Right lobe of liver (tissue), 6 donors: Measurements from ENCODE around the gene CACNA1C. TPM values are rescaled to one million over a fixed set of nuclear protein-coding genes. Genes with fewer than 3 reads are reported as not detected.

ENCODE experiments used
- ATAC-seq, 4 donors: fragments of 200-7000 bp; cut with Tn5 transposase; one replicate each; pipeline ENCODE4 v1.9.1; 2020; ENCODE audit warnings: mild to moderate bottlenecking in 4 of 4, moderate library complexity in 4 of 4
- DNase-seq, 3 donors: peaks; one replicate each; pipeline ENCODE4 v3.0.0-alpha.2; 2020
- H3K27ac ChIP-seq, 3 donors: fragments of 200-600 bp; one replicate each; pipeline ENCODE4 v1.8.0; 2022
- H3K27me3 ChIP-seq, 2 donors: fragments of 200-600 bp; one replicate each; pipeline ENCODE4 v1.8.0; 2022
- H3K36me3 ChIP-seq, 4 donors: fragments of 200-600 bp; sonication (generic) in 1 of 4; one replicate each; pipeline versions ENCODE4 v1.5.1 to v1.8.0; 2017 to 2022; ENCODE audit warnings: control low read depth in 1 of 4
- H3K4me1 ChIP-seq, 4 donors: fragments of 200-600 bp; sonication (generic) in 1 of 4; one replicate each; pipeline versions ENCODE4 v1.5.1 to v1.8.0; 2017 to 2022; ENCODE audit warnings: control low read depth in 1 of 4
- H3K4me3 ChIP-seq, 3 donors: fragments of 200-600 bp; one replicate each; pipeline ENCODE4 v1.8.0; 2022
- H3K9me3 ChIP-seq, 4 donors: fragments of 200-600 bp; sonication (generic) in 1 of 4; one replicate each; pipeline versions ENCODE4 v1.5.1 to v1.8.0; 2017 to 2022; ENCODE audit warnings: control low read depth in 1 of 4
- CTCF ChIP-seq, 4 donors: fragments of 200-600 bp in 3 of 4; fragments of 450-650 bp in 1 of 4; IDR thresholded peaks; one replicate each; pipeline versions ENCODE4 v1.5.1 to v1.8.0; 2016 to 2022; ENCODE audit warnings: antibody characterized with exemption in 4 of 4, mild to moderate bottlenecking in 2 of 4
- POLR2A ChIP-seq: fragments of 450-650 bp; IDR thresholded peaks from one replicate; pipeline ENCODE4 v1.6.1; 2017; ENCODE audit warnings: antibody characterized with exemption, mild to moderate bottlenecking
- WGBS: methylation state at CpG from one replicate; pipeline ENCODE4 v1.1.6; 2018; ENCODE audit warnings: low coverage, low lambda C conversion rate; ENCODE audit not compliant: insufficient coverage; ENCODE audit errors: missing lambda C conversion rate; 5-methylcytosine and 5-hydroxymethylcytosine counted together
- intact Hi-C, 2 donors: fragments of 100-400 bp; cut with DNase I; formaldehyde crosslinking; loops; one replicate each; pipeline versions ENCODE4 v1.11.2 to v1.14.1; 2022
- total RNA-seq, 6 experiments: library from RNA; depleted of rRNA in 2 of 6; stranded (reverse); fragments of >200 nt in 2 of 6; fragmentation: NEBNext Ultra II Directional in 3 of 6; extraction: Animal tissue kit (Norgen Biotek cat#: 25700) in 3 of 6; gene quantifications; one replicate each; pipeline versions ENCODE4 v1.1.0 to v1.2.4, GENCODE V29; 2016 to 2023
- donor health status: DM: no; HTN: yes; CAD: no.
- donor health status: DM: no; HTN: no; CAD: no.
- donor health status: DM: no; HTN: no; CAD: no.
- donor health status: DM: no; HTN: yes; CAD: no.
- donor health status: DM: no; HTN: yes; CAD: no.

CACNA1C gene
- total RNA-seq, 6 experiments from 2014 or later = 0.18 to 1.0 (median 0.57) TPM

GRCh38 chr12:2309647-2310046 is 256.9 kb downstream of the CACNA1C start:
- Histone ChIP-seq H3K4me3 (no peak overlapping the region), H3K27ac (no peak overlapping the region), H3K27me3 (no peaks in the 10 kb centered on the region), H3K36me3 (no peaks in the 10 kb centered on the region), H3K9me3 (no peaks in the 10 kb centered on the region), H3K4me1 (no peaks in the 10 kb centered on the region)
- no peak for TF ChIP-seq POLR2A
- no peak for TF ChIP-seq CTCF (IDR thresholded peaks at IDR 0.05)
- intact Hi-C loops = no loop called here
- 72% methylated on average over 5 of the region's 5 CpGs for WGBS
- ATAC-seq (no peak), DNase-seq (no peak)

- 55% methylated on average over 15 of the region's 15 CpGs for WGBS
- Histone ChIP-seq H3K9me3 (no peaks in the 10 kb centered on the region), H3K27me3 (no peaks in the 10 kb centered on the region), H3K4me3 (no peak overlapping the region), H3K27ac (no peak overlapping the region), H3K4me1 (no peaks in the 10 kb centered on the region), H3K36me3 (no peaks in the 10 kb centered on the region)
- ATAC-seq = no peak
- no peak for DNase-seq
- no peak for TF ChIP-seq CTCF (IDR thresholded peaks at IDR 0.05)
- intact Hi-C loops = no loop called here
These were observed 258.4 kb downstream of the CACNA1C start for GRCh38 chr12:2311020-2311778.

- WGBS = 80% methylated on average over 7 of the region's 7 CpGs
- ATAC-seq (no peak), DNase-seq (no peak)
- intact Hi-C loops = no loop called here
- Histone ChIP-seq H3K36me3 (no peaks in the 10 kb centered on the region), H3K27me3 (no peaks in the 10 kb centered on the region), H3K4me1 (no peaks in the 10 kb centered on the region), H3K27ac (no peak overlapping the region), H3K4me3 (no peak overlapping the region), H3K9me3 (no peaks in the 10 kb centered on the region)
- no peak for TF ChIP-seq CTCF (IDR thresholded peaks at IDR 0.05)
- TF ChIP-seq POLR2A = no peak
These were observed 259.4 kb downstream of the CACNA1C start for GRCh38 chr12:2312175-2312574.

GRCh38 chr12:2312770-2313169 is 260.0 kb downstream of the CACNA1C start:
- 50% methylated on average over 1 of the region's 1 CpG for WGBS
- H3K4me3 ChIP-seq = no peak overlapping the region
- H3K9me3 ChIP-seq = no peaks in the 10 kb centered on the region
- no peaks in the 10 kb centered on the region for H3K36me3 ChIP-seq
- ATAC-seq (no peak), DNase-seq (no peak)
- intact Hi-C loops = no loop called here
- no peak for TF ChIP-seq CTCF (IDR thresholded peaks at IDR 0.05)
- TF ChIP-seq POLR2A = no peak
- H3K27ac ChIP-seq = no peak overlapping the region
- no peaks in the 10 kb centered on the region for H3K27me3 ChIP-seq
- H3K4me1 ChIP-seq = no peaks in the 10 kb centered on the region
